Activated CD8-positive, alpha-beta memory T cell treated with anti-CD3 and anti-CD28 coated beads, Interleukin-2, amount 10 ng/mL, durations not matched to agents 7 days and 5 days (primary cell): ENCODE measurements around the gene LSM2. TPM values are rescaled to one million over a fixed set of nuclear protein-coding genes. Genes with fewer than 3 reads are reported as not detected.
"Not testable (repeated sequence)": the region's sequence is repeated elsewhere in the genome, so short reads cannot be mapped to it uniquely, and the experiment has no call there.

Source experiments
- ATAC-seq: fragments of 150-1000 bp; cut with Tn5 transposase; one replicate; pipeline ENCODE4 v1.10.0; 2021; ENCODE audit warnings: moderate library complexity
- CTCF ChIA-PET: fragments of 350-600 bp; sonication (Branson Sonifier 250); formaldehyde crosslinking; loops from one replicate; lab custom pipeline; 2021; ENCODE audit warnings: antibody characterized with exemption; lab: Charles Lee
- DNase-seq: peaks from one replicate; pipeline ENCODE4 v3.0.0-alpha.2; 2020
- H3K27ac Mint-ChIP-seq: one replicate; pipeline ENCODE4 v1.8.0; 2021; ENCODE audit warnings: mild to moderate bottlenecking, mixed read lengths
- H3K27me3 Mint-ChIP-seq: one replicate; pipeline ENCODE4 v1.8.0; 2021; ENCODE audit warnings: mixed read lengths
- H3K36me3 Mint-ChIP-seq: one replicate; pipeline ENCODE4 v1.8.0; 2021; ENCODE audit warnings: mild to moderate bottlenecking, mixed read lengths
- H3K4me1 Mint-ChIP-seq: one replicate; pipeline ENCODE4 v1.8.0; 2021; ENCODE audit warnings: mixed read lengths
- H3K4me3 Mint-ChIP-seq: one replicate; pipeline ENCODE4 v1.8.0; 2021; ENCODE audit warnings: mild to moderate bottlenecking, moderate library complexity, mixed read lengths
- H3K9me3 Mint-ChIP-seq: one replicate; pipeline ENCODE4 v1.8.0; 2022; ENCODE audit warnings: low read depth, mixed read lengths
- total RNA-seq, 2 experiments: library from RNA; stranded (reverse); gene quantifications; one replicate each; pipeline ENCODE4 v1.2.3, GENCODE V29; 2021

LSM2 gene
- total RNA-seq, 2 experiments from 2014 or later, result 124 to 129 TPM

DNA sequence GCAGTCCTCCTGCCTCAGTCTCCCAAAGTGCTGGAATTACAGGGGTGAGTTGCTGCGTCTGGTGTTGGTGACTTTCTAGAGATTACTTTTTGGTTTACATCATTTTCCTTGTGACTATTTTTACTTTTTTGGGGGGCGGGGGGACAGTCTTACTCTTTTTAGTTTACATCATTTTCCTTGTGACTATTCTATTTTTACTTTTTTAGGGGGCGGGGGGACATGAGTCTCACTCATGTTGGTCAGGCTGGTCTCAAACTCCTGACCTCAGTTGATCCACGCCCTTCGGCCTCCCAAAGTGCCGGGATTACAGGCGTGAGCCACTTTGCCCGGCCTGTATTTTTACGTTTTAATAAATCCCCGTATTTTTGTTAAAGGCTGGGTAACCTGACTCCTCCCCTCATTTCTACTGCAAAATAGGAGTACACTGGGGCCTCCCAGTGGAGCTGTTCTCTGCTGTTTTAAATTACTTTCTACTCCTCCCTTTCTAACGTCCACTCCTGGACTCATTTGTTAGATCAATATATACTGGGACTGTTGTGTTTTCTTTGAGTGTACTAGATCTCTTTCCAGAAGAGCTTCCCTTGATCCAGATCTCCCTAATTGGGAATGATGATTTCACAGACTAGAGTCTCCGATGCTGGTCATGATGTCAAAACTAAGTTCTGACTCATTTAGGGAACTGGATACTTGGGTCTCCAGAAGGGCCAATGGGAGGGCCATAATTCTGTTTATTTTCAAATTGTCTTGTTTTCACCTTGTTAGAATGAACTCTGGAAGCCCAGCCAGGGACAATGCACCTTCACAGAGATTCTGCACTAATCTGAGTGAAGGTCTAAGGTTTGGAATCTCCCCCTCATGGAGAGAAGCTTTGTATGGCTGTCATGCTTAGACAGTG, 30.0 kb upstream of the LSM2 start:
- Mint-ChIP-seq H3K27ac (peak overlapping the region; percentile 98), H3K4me1 (peaks cover 46% of the 10 kb centered on the region), H3K36me3 (peaks cover 60% of the 10 kb centered on the region), H3K4me3 (peak overlapping the region; percentile 99), H3K27me3 (no peaks in the 10 kb centered on the region), H3K9me3 (no peaks in the 10 kb centered on the region)
- ATAC-seq, result no peak
- CTCF ChIA-PET, result interaction anchor here (0.6 to 1.4 kb wide), 6 partner anchors 26 to 290 kb away, joined by 3 to 4 read pairs (median 4); partner anchors contain the start of genes ABHD16A, ATP6V1G2, LY6G5C and NEU1
- no peak for DNase-seq

- Mint-ChIP-seq H3K27ac (peak overlapping the region; percentile 98), H3K9me3 (no peaks in the 10 kb centered on the region), H3K36me3 (peaks cover 59% of the 10 kb centered on the region), H3K27me3 (no peaks in the 10 kb centered on the region), H3K4me1 (peaks cover 49% of the 10 kb centered on the region), H3K4me3 (peak overlapping the region; percentile 99)
- DNase-seq (no peak), ATAC-seq (no peak)
- CTCF ChIA-PET, result interaction anchor here (0.6 to 1.4 kb wide), 6 partner anchors 27 to 290 kb away, joined by 3 to 4 read pairs (median 4); partner anchors contain the start of genes ABHD16A, ATP6V1G2 and NEU1
These were observed 29.3 kb upstream of the LSM2 start for GRCh38 chr6:31836047-31836473.

- H3K9me3 Mint-ChIP-seq, result no peaks in the 10 kb centered on the region
These were observed 27.8 kb upstream of the LSM2 start for GRCh38 chr6:31834367-31835250.

GRCh38 chr6:31831350-31832215, 24.8 kb upstream of the LSM2 start:
- H3K9me3 Mint-ChIP-seq, result no peaks in the 10 kb centered on the region
- H3K4me3 Mint-ChIP-seq, result peak overlapping the region; percentile 96
- CTCF ChIA-PET, result interaction anchor here (0.6 to 4.5 kb wide), 21 partner anchors 13 to 1173 kb away, joined by 3 to 51 read pairs (median 6); partner anchors contain the start of genes BAG6, DDAH2, GPANK1 and HSPA1A
- no peak for ATAC-seq
- peaks cover 27% of the 10 kb centered on the region for H3K36me3 Mint-ChIP-seq
- no peaks in the 10 kb centered on the region for H3K27me3 Mint-ChIP-seq
- H3K27ac Mint-ChIP-seq, result peak overlapping the region; percentile 83
- peaks cover 30% of the 10 kb centered on the region for H3K4me1 Mint-ChIP-seq
- DNase-seq, result no peak

More at GRCh38 chr6:31834367-31835250, 27.8 kb upstream of the LSM2 start:
- CTCF ChIA-PET, result interaction anchor here (0.7 to 1.3 kb wide), 3 partner anchors 43 to 461 kb away, joined by 3 read pairs; no protein-coding TSS in a partner anchor
- Mint-ChIP-seq H3K36me3 (peaks cover 56% of the 10 kb centered on the region), H3K4me1 (peaks cover 54% of the 10 kb centered on the region), H3K27ac (peak overlapping the region; percentile 98), H3K27me3 (no peaks in the 10 kb centered on the region), H3K4me3 (peak overlapping the region; percentile 99)
- peak; percentile 55 for ATAC-seq
- peak; percentile 83 for DNase-seq

GRCh38 chr6:31830886-31831335, 24.1 kb upstream of the LSM2 start:
- Mint-ChIP-seq H3K27ac (peak overlapping the region; percentile 83), H3K4me1 (peaks cover 32% of the 10 kb centered on the region), H3K27me3 (no peaks in the 10 kb centered on the region), H3K9me3 (no peaks in the 10 kb centered on the region), H3K36me3 (peaks cover 20% of the 10 kb centered on the region), H3K4me3 (peak overlapping the region; percentile 96)
- no peak for DNase-seq
- CTCF ChIA-PET, result interaction anchor here (0.6 to 4.5 kb wide), 23 partner anchors 13 to 243 kb away, joined by 3 to 51 read pairs (median 6); partner anchors contain the start of genes ABHD16A, BAG6, DDAH2 and GPANK1
- no peak for ATAC-seq

DNA sequence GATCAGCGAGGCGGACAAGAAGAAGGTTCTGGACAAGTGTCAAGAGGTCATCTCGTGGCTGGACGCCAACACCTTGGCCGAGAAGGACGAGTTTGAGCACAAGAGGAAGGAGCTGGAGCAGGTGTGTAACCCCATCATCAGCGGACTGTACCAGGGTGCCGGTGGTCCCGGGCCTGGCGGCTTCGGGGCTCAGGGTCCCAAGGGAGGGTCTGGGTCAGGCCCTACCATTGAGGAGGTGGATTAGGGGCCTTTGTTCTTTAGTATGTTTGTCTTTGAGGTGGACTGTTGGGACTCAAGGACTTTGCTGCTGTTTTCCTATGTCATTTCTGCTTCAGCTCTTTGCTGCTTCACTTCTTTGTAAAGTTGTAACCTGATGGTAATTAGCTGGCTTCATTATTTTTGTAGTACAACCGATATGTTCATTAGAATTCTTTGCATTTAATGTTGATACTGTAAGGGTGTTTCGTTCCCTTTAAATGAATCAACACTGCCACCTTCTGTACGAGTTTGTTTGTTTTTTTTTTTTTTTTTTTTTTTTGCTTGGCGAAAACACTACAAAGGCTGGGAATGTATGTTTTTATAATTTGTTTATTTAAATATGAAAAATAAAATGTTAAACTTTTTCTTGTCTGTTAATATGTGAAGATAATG, 23.0 kb upstream of the LSM2 start:
- no peaks in the 10 kb centered on the region for H3K27me3 Mint-ChIP-seq
- H3K9me3 Mint-ChIP-seq, result no peaks in the 10 kb centered on the region
- peaks cover 12% of the 10 kb centered on the region for H3K36me3 Mint-ChIP-seq
- CTCF ChIA-PET, result interaction anchor here (0.6 to 4.5 kb wide), 33 partner anchors 9 to 252 kb away, joined by 3 to 51 read pairs (median 5); partner anchors contain the start of genes ABHD16A, BAG6, DDAH2 and GPANK1
- peak overlapping the region; percentile 83 for H3K27ac Mint-ChIP-seq
- peak overlapping the region; percentile 96 for H3K4me3 Mint-ChIP-seq
- DNase-seq, result no peak
- H3K4me1 Mint-ChIP-seq, result peaks cover 42% of the 10 kb centered on the region
- ATAC-seq, result no peak

- DNase-seq (peak; percentile 99), ATAC-seq (peak; percentile 82)
- peaks cover 12% of the 10 kb centered on the region for H3K36me3 Mint-ChIP-seq
- H3K27me3 Mint-ChIP-seq, result no peaks in the 10 kb centered on the region
- no peaks in the 10 kb centered on the region for H3K9me3 Mint-ChIP-seq
- H3K27ac Mint-ChIP-seq, result peak within 1 kb of the TSS; percentile 97
- CTCF ChIA-PET, result interaction anchor here (0.6 to 2.2 kb wide), 18 partner anchors 9 to 245 kb away, joined by 3 to 12 read pairs (median 4); partner anchors contain the start of genes ABHD16A, HSPA1A, HSPA1L and LSM2
- H3K4me3 Mint-ChIP-seq, result peak within 1 kb of the TSS; percentile 85
- peaks cover 52% of the 10 kb centered on the region for H3K4me1 Mint-ChIP-seq
These were observed 20.7 kb upstream of the LSM2 start, which contains the start of gene HSPA1B for GRCh38 chr6:31827286-31828079. Gene HSPA1B (plus strand): TSS chr6:31827738. CDS start chr6:31827951, 213 bp downstream.

GRCh38 chr6:31826793-31827285, 20.1 kb upstream of the LSM2 start:
- CTCF ChIA-PET, result interaction anchor here (0.6 to 2.2 kb wide), 19 partner anchors 9 to 245 kb away, joined by 3 to 12 read pairs (median 4); partner anchors contain the start of genes CLIC1, GPANK1, HSPA1A and HSPA1L
- Mint-ChIP-seq H3K27me3 (no peaks in the 10 kb centered on the region), H3K4me1 (peaks cover 52% of the 10 kb centered on the region), H3K9me3 (no peaks in the 10 kb centered on the region), H3K4me3 (peak overlapping the region; percentile 85), H3K36me3 (peaks cover 12% of the 10 kb centered on the region), H3K27ac (peak overlapping the region; percentile 97)
- peak; percentile 10 for ATAC-seq
- peak; percentile 66 for DNase-seq

GRCh38 chr6:31825553-31825952, 18.8 kb upstream of the LSM2 start:
- CTCF ChIA-PET, result interaction anchor here (1.2 to 1.3 kb wide), 2 partner anchors 19 to 95 kb away, joined by 3 to 4 read pairs; partner anchors contain the start of gene LSM2
- H3K27me3 Mint-ChIP-seq, result no peaks in the 10 kb centered on the region
- H3K9me3 Mint-ChIP-seq, result no peaks in the 10 kb centered on the region
- H3K27ac Mint-ChIP-seq, result peak overlapping the region; percentile 97
- H3K36me3 Mint-ChIP-seq, result peaks cover 7% of the 10 kb centered on the region
- peak overlapping the region; percentile 85 for H3K4me3 Mint-ChIP-seq
- H3K4me1 Mint-ChIP-seq, result peaks cover 50% of the 10 kb centered on the region
- ATAC-seq, result no peak
- DNase-seq, result no peak

DNA sequence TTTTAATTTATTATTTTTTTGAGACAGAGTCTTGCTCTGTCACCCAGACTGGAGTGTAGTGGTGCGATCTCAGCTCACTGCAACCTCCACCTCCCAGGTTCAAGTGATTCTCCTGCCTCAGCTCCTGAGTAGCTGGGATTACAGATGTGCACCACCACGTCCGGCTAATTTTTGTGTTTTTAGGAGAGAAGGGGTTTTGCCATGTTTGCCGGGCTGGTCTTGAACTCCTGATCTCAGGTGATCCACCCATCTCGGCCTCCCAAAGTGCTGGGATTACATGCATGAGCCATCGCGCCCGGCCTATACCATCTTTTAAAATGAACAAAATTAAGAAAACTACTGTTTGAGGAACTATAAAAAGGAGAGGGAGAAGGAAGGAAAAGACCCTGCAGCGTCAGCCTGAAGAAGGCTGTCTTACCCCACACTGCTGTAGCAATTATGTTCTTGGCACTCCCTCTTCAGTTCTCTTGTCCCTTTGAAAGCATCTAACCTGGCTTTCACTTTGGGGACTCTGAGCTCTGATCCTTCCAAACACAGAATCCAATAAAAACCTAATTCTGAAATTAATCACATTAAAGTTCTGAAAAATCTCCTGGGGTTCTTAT, 16.9 kb upstream of the LSM2 start:
- not testable (repeated sequence) for H3K36me3 Mint-ChIP-seq, H3K9me3 Mint-ChIP-seq, DNase-seq, H3K27me3 Mint-ChIP-seq, H3K4me3 Mint-ChIP-seq, ATAC-seq
- CTCF ChIA-PET, result interaction anchor here (0.6 to 1.7 kb wide), 4 partner anchors 10 to 86 kb away, joined by 4 to 7 read pairs (median 4); partner anchors contain the start of gene VARS1
- Mint-ChIP-seq H3K4me1 (peaks cover 61% of the 10 kb centered on the region), H3K27ac (peak overlapping the region; percentile 54)
